Left lung (tissue), 10 donors: ENCODE measurements around the gene ATAD3B. TPM values are rescaled to one million over a fixed set of nuclear protein-coding genes. Genes with fewer than 3 reads are reported as not detected.

ENCODE experiments used
- ATAC-seq: fragments of 200-7000 bp; cut with Tn5 transposase; one replicate; pipeline ENCODE4 v1.9.1; 2020; ENCODE audit warnings: moderate library complexity
- DNase-seq, 4 donors: peaks; one replicate each; pipeline ENCODE4 v3.0.0-alpha.2; 2013 to 2020
- H3K27ac ChIP-seq, 2 donors: fragments of 200-600 bp; sonication (generic) in 1 of 2; one replicate each; pipeline versions ENCODE4 v1.5.0 to v1.8.0; 2020 to 2021
- H3K27me3 ChIP-seq, 2 donors: fragments of 200-600 bp; sonication (generic) in 1 of 2; one replicate each; pipeline versions ENCODE4 v1.5.0 to v1.8.0; 2020 to 2021
- H3K36me3 ChIP-seq, 2 donors: fragments of 200-600 bp; sonication (generic) in 1 of 2; one replicate each; pipeline versions ENCODE4 v1.5.0 to v1.8.0; 2020 to 2021
- H3K4me1 ChIP-seq, 2 donors: fragments of 200-600 bp; one replicate each; pipeline ENCODE4 v1.8.0; 2021
- H3K4me3 ChIP-seq, 2 donors: fragments of 200-600 bp; sonication (generic) in 1 of 2; one replicate each; pipeline versions ENCODE4 v1.5.0 to v1.8.0; 2020 to 2021; ENCODE audit warnings: mild to moderate bottlenecking in 1 of 2
- H3K9me3 ChIP-seq, 2 donors: fragments of 200-600 bp; sonication (generic) in 1 of 2; one replicate each; pipeline versions ENCODE4 v1.5.0 to v1.8.0; 2020 to 2021
- CTCF ChIP-seq, 2 donors: fragments of 200-600 bp; sonication (generic) in 1 of 2; IDR thresholded peaks; one replicate each; pipeline versions ENCODE4 v1.5.0 to v1.8.0; 2021; ENCODE audit warnings: antibody characterized with exemption in 2 of 2
- intact Hi-C, 2 donors: fragments of 100-400 bp; cut with DNase I; formaldehyde crosslinking; loops; one replicate each; pipeline versions ENCODE4 v1.11.2 to v1.14.2; 2022
- polyA plus RNA-seq, 6 donors: library from polyadenylated mRNA; unstranded; fragments of 120-200 nt; gene quantifications; one replicate each; pipeline ENCODE4 v1.2.1, GENCODE V29; 2013; ENCODE audit not compliant: insufficient read length in 6 of 6
- total RNA-seq, 2 donors: library from RNA; stranded (reverse); fragmentation: NEBNext Ultra II Directional; extraction: Animal tissue kit (Norgen Biotek cat#: 25700); gene quantifications; one replicate each; pipeline ENCODE4 v1.2.1, GENCODE V29; 2021
- donor health status: DM: no; HTN: yes; CAD: no.
- donor health status: DM: no; HTN: no; CAD: no.

ATAD3B gene
- total and polyA plus RNA-seq, 8 donors = 14.5 to 30.7 (median 18.9) TPM

GRCh38 chr1:1432951-1433803 is 38.4 kb upstream of the ATAD3B start:
- no peak for TF ChIP-seq CTCF (IDR thresholded peaks at IDR 0.05)
- intact Hi-C loops = no loop called here
- Histone ChIP-seq H3K4me1 (peaks cover 47 to 92% of the 10 kb centered on the region in 2 donors), H3K27ac (peak overlapping the region; percentile 84 to 91), H3K9me3 (no peaks in the 10 kb centered on the region), H3K27me3 (peaks cover 0 to 87% of the 10 kb centered on the region in 2 donors), H3K36me3 (no peaks in the 10 kb centered on the region), H3K4me3 (peak overlapping the region in 1 of 2 donors; percentile 52)
- DNase-seq = peak in 3 of 4 donors; percentile 80 to 94 (median 91)
- peak; percentile 61 for ATAC-seq

- peaks cover 0 to under 1% of the 10 kb centered on the region in 2 donors for H3K36me3 ChIP-seq
- peaks cover 0 to 88% of the 10 kb centered on the region in 2 donors for H3K27me3 ChIP-seq
- peak overlapping the region; percentile 84 to 91 for H3K27ac ChIP-seq
- no peaks in the 10 kb centered on the region for H3K9me3 ChIP-seq
- H3K4me1 ChIP-seq = peaks cover 47 to 94% of the 10 kb centered on the region in 2 donors
- ATAC-seq = peak; percentile 25
- no peak for TF ChIP-seq CTCF (IDR thresholded peaks at IDR 0.05)
- peak overlapping the region in 1 of 2 donors; percentile 52 for H3K4me3 ChIP-seq
- intact Hi-C loops = no loop called here
- DNase-seq = peak in 3 of 4 donors; percentile 59 to 82 (median 68)
These were observed 37.8 kb upstream of the ATAD3B start for GRCh38 chr1:1433804-1434130.

DNA sequence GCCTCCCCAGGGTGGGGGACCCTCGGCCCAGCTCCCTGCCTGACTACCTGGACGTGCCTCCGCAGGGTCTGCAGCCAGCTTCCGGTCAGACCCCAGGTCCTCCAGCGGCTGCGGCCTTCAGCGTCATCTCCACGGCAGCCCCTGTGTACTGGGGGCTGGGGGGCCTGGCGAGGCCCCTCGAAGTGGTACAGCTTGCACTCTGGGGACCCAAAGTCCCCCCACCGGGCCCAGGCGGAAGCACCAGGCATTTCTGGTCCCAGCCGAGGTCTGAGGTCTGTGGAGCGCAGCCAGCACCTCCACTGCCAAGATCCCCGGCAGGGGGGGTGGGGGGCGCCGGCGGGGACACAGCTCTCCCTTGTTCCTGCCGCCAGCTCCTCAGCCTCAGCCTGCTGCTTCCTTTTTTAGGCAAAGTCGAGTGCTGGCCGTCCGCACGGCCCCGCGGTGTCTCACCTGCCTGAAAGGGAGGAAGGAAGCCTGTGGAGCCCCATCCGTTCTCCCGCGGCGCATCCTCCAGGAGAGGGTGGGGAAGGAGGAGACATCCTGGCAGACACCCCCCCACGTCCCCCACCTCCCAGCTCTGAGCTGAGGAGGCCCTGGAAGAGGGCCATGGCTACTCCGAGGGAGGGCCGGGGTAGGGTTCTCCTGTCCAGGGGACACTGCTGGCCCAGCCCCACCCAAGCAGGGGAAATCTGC is 37.3 kb upstream of the ATAD3B start:
- H3K4me3 ChIP-seq = peak overlapping the region in 1 of 2 donors; percentile 52

DNA sequence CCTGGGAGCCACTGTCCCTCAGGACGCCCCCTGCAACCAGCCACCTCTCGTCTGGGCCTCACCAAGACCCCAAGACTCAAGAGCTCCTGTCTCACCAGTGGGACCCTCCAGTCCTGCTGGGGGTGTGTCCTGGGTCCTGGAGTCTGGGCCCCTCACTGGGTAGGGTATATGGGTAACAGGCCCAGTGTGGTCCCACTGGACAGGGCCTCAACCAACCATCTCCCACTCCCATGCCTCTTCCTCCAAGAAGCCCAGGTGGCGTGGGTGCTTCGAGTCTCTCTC is 36.8 kb upstream of the ATAD3B start:
- Histone ChIP-seq H3K4me3 (peak overlapping the region in 1 of 2 donors; percentile 52), H3K27ac (peak overlapping the region; percentile 84 to 91), H3K27me3 (peaks cover 0 to 90% of the 10 kb centered on the region in 2 donors), H3K9me3 (no peaks in the 10 kb centered on the region), H3K36me3 (peaks cover 0 to 4% of the 10 kb centered on the region in 2 donors), H3K4me1 (peaks cover 41 to 84% of the 10 kb centered on the region in 2 donors)
- peak in 1 of 4 donors; percentile 12 for DNase-seq
- intact Hi-C loops = no loop called here
- TF ChIP-seq CTCF (IDR thresholded peaks at IDR 0.05) = no peak
- ATAC-seq = no peak

More for the DNA sequence above, 37.3 kb upstream of the ATAD3B start:
- TF ChIP-seq CTCF (IDR thresholded peaks at IDR 0.05) = no peak
- H3K4me1 ChIP-seq = peaks cover 46 to 88% of the 10 kb centered on the region in 2 donors
- DNase-seq (peak in 3 of 4 donors; percentile 75 to 87 (median 86)), ATAC-seq (peak; percentile 2)
- H3K9me3 ChIP-seq = no peaks in the 10 kb centered on the region
- peaks cover 0 to 4% of the 10 kb centered on the region in 2 donors for H3K36me3 ChIP-seq
- intact Hi-C loops = no loop called here
- H3K27ac ChIP-seq = peak overlapping the region; percentile 84 to 91
- peaks cover 0 to 93% of the 10 kb centered on the region in 2 donors for H3K27me3 ChIP-seq
